ENCODE measurements around the gene FBXW9. TPM values are rescaled to one million over a fixed set of nuclear protein-coding genes. Genes with fewer than 3 reads are reported as not detected.

FBXW9 gene
- total and polyA plus RNA-seq, 2 of the 13 experiments (the other 11 are each of a cell fraction or from before 2014, with no cell fraction given): 5.7 to 6.1 TPM

- TF ChIP-seq AKNA (CRISPR knock-in tag; IDR thresholded peaks at IDR 0.05; ENCODE audit: borderline replicate concordance) (0 out of 2 replicates have a peak, but pooled peaks have one; percentile 74), JUN (CRISPR knock-in tag; IDR thresholded peaks at IDR 0.05) (peak; percentile 57), UBTF (CRISPR knock-in tag; IDR thresholded peaks at IDR 0.05) (peak; percentile 84), ZNF234 (CRISPR knock-in tag; conservative IDR thresholded peaks at IDR 0.05) (no peak; the same call in 1 of the 2 replicates), ZNF616 (CRISPR knock-in tag; IDR thresholded peaks at IDR 0.05; ENCODE audit: low read depth) (no peak), HNRNPUL1 (IDR thresholded peaks at IDR 0.05; ENCODE audit: low read depth, low read length) (no peak), CREB1 (IDR thresholded peaks at IDR 0.05) (no peak; the same call in none of the 2 replicates), CREB1 (CRISPR knock-in tag; IDR thresholded peaks at IDR 0.05) (peak; percentile 68), REPIN1 (CRISPR knock-in tag; IDR thresholded peaks at IDR 0.05; ENCODE audit: borderline replicate concordance, low read depth) (peak; percentile 78; the same call in 1 of the 2 replicates), U2AF2 (IDR thresholded peaks at IDR 0.05; ENCODE audit: low read depth, low read length) (0 out of 2 replicates have a peak, but pooled peaks have one; percentile 56), ZNF589 (CRISPR knock-in tag; conservative IDR thresholded peaks at IDR 0.05) (no peak), ZNF446 (CRISPR knock-in tag; IDR thresholded peaks at IDR 0.05) (0 out of 2 replicates have a peak, but pooled peaks have one; percentile 56), EP300 (IDR thresholded peaks at IDR 0.05; ENCODE audit: low read depth in 2 of 2, low read length in 2 of 2) (0 out of 4 replicates have a peak, but pooled peaks of 1 of the 2 experiments have one; percentile 22), EP300 (CRISPR knock-in tag; IDR thresholded peaks at IDR 0.05; ENCODE audit: borderline replicate concordance) (no peak), MYNN (CRISPR knock-in tag; IDR thresholded peaks at IDR 0.05; ENCODE audit: low read depth) (peak; percentile 77; the same call in 1 of the 2 replicates)
- TF ChIP-seq, protein P1, sequence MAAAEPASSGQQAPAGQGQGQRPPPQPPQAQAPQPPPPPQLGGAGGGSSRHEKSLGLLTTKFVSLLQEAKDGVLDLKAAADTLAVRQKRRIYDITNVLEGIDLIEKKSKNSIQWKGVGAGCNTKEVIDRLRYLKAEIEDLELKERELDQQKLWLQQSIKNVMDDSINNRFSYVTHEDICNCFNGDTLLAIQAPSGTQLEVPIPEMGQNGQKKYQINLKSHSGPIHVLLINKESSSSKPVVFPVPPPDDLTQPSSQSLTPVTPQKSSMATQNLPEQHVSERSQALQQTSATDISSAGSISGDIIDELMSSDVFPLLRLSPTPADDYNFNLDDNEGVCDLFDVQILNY (CRISPR knock-in tag; conservative IDR thresholded peaks at IDR 0.05): peak; percentile 44; the same call in 1 of the 2 replicates
- TF ChIP-seq, protein P2, sequence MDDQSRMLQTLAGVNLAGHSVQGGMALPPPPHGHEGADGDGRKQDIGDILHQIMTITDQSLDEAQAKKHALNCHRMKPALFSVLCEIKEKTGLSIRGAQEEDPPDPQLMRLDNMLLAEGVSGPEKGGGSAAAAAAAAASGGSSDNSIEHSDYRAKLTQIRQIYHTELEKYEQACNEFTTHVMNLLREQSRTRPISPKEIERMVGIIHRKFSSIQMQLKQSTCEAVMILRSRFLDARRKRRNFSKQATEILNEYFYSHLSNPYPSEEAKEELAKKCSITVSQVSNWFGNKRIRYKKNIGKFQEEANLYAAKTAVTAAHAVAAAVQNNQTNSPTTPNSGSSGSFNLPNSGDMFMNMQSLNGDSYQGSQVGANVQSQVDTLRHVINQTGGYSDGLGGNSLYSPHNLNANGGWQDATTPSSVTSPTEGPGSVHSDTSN (CRISPR knock-in tag; IDR thresholded peaks at IDR 0.05; ENCODE audit: borderline replicate concordance): no peak
Measured at GRCh38 chr19:12681074-12681987, 15.1 kb downstream of the FBXW9 start, which contains the start of gene DHPS (continued).
